Loucy (cell line): ENCODE data around the gene TFDP1.

Experiments
- H2AFZ ChIP-seq: fragments of 200-600 bp; sonication (generic); 2 replicates; pipeline ENCODE4 v1.6.0; 2016; ENCODE audit warnings: antibody characterized with exemption, mild to moderate bottlenecking, low read length, moderate library complexity
- H3F3A ChIP-seq: fragments of 200-600 bp; 2 replicates; pipeline ENCODE4 v1.6.0; 2016; ENCODE audit warnings: antibody characterized with exemption, low read depth, mild to moderate bottlenecking
- H3K27me3 ChIP-seq: fragments of 200-600 bp; sonication (generic); 2 replicates; pipeline ENCODE4 v1.6.1; 2014; ENCODE audit warnings: low read length, mild to moderate bottlenecking; ENCODE audit not compliant: insufficient read depth, poor library complexity, severe bottlenecking
- H3K36me3 ChIP-seq: fragments of 200-600 bp; sonication (generic); 2 replicates; pipeline ENCODE4 v1.6.1; 2016; ENCODE audit warnings: low read length; ENCODE audit not compliant: insufficient read depth
- H3K4me1 ChIP-seq: fragments of 200-600 bp; sonication (generic); 2 replicates; pipeline ENCODE4 v1.5.1; 2014; ENCODE audit warnings: low read length, mild to moderate bottlenecking; ENCODE audit not compliant: insufficient read depth, poor library complexity, severe bottlenecking
- H3K4me2 ChIP-seq: fragments of 200-600 bp; sonication (generic); 2 replicates; pipeline ENCODE4 v1.6.0; 2014; ENCODE audit warnings: antibody characterized with exemption, low read length, low read depth, mild to moderate bottlenecking; ENCODE audit not compliant: poor library complexity, severe bottlenecking
- H3K4me3 ChIP-seq: fragments of 200-600 bp; sonication (generic); 2 replicates; pipeline ENCODE4 v1.5.1; 2014; ENCODE audit warnings: low read length, mild to moderate bottlenecking, mixed read lengths; ENCODE audit not compliant: poor library complexity, severe bottlenecking
- H3K79me2 ChIP-seq: fragments of 200-600 bp; sonication (generic); 2 replicates; pipeline ENCODE4 v1.6.1; 2014; ENCODE audit warnings: low read length; ENCODE audit not compliant: insufficient read depth
- H3K9ac ChIP-seq: fragments of 200-600 bp; sonication (generic); 2 replicates; pipeline ENCODE4 v1.6.0; 2014; ENCODE audit warnings: mild to moderate bottlenecking, low read depth, low read length, moderate library complexity; ENCODE audit not compliant: poor library complexity, severe bottlenecking
- H3K9me2 ChIP-seq: fragments of 200-600 bp; sonication (generic); replicated peaks from 2 replicates; pipeline ENCODE4 v1.6.1; 2016; ENCODE audit warnings: low read depth, low read length, mixed read lengths
- H3K9me3 ChIP-seq: fragments of 200-600 bp; sonication (generic); 2 replicates; pipeline ENCODE4 v1.6.1; 2014; ENCODE audit warnings: mild to moderate bottlenecking, antibody characterized with exemption, low read length, low read depth; ENCODE audit not compliant: insufficient read depth
- H4K20me1 ChIP-seq: fragments of 200-600 bp; sonication (generic); 2 replicates; pipeline ENCODE4 v1.6.0; 2014; ENCODE audit warnings: antibody characterized with exemption, low read length, mild to moderate bottlenecking; ENCODE audit not compliant: insufficient read depth, poor library complexity, severe bottlenecking
- CTCF ChIP-seq: fragments of 200-600 bp; sonication (generic); conservative IDR thresholded peaks from 2 replicates; pipeline ENCODE4 v1.5.1; 2014; ENCODE audit warnings: mild to moderate bottlenecking, antibody characterized with exemption, low read length
- EZH2phosphoT487 ChIP-seq: fragments of 200-600 bp; IDR thresholded peaks from 2 replicates; pipeline ENCODE4 v1.6.1; 2018; ENCODE audit warnings: antibody characterized with exemption, mild to moderate bottlenecking, moderate library complexity, borderline replicate concordance

Gene TFDP1

GRCh38 chr13:113565526-113566226, 18.9 kb upstream of the TFDP1 start:
- Histone ChIP-seq H3K9ac (no peak overlapping the region), H3K4me1 (peaks cover 6% of the 10 kb centered on the region), H3K4me3 (no peak overlapping the region), H3K9me3 (no peaks in the 10 kb centered on the region), H3K9me2 (no peaks in the 10 kb centered on the region), H3K27me3 (no peaks in the 10 kb centered on the region), H3K79me2 (no peaks in the 10 kb centered on the region), H2AFZ (no peak overlapping the region), H3F3A (no peaks in the 10 kb centered on the region), H3K4me2 (no peak overlapping the region), H4K20me1 (no peaks in the 10 kb centered on the region), H3K36me3 (no peaks in the 10 kb centered on the region)
- no peak for TF ChIP-seq EZH2phosphoT487
- TF ChIP-seq CTCF = no peak

- Histone ChIP-seq H3K4me2 (no peak overlapping the region), H3K36me3 (no peaks in the 10 kb centered on the region), H3K4me3 (no peak overlapping the region), H2AFZ (no peak overlapping the region), H3K9ac (no peak overlapping the region), H3F3A (no peaks in the 10 kb centered on the region), H3K4me1 (peaks cover 6% of the 10 kb centered on the region), H3K79me2 (no peaks in the 10 kb centered on the region), H4K20me1 (no peaks in the 10 kb centered on the region), H3K9me2 (no peaks in the 10 kb centered on the region), H3K27me3 (no peaks in the 10 kb centered on the region), H3K9me3 (no peaks in the 10 kb centered on the region)
- no peak for TF ChIP-seq EZH2phosphoT487
- TF ChIP-seq CTCF = no peak
These were observed 18.4 kb upstream of the TFDP1 start for GRCh38 chr13:113566227-113566561.

GRCh38 chr13:113567681-113568080, 16.9 kb upstream of the TFDP1 start:
- Histone ChIP-seq H3K4me1 (no peaks in the 10 kb centered on the region), H3K4me2 (no peak overlapping the region), H3K4me3 (no peak overlapping the region), H4K20me1 (no peaks in the 10 kb centered on the region), H3K9me3 (no peaks in the 10 kb centered on the region), H3K9me2 (no peaks in the 10 kb centered on the region), H3K9ac (no peak overlapping the region), H3K36me3 (no peaks in the 10 kb centered on the region), H3K27me3 (no peaks in the 10 kb centered on the region), H3K79me2 (no peaks in the 10 kb centered on the region), H2AFZ (no peak overlapping the region), H3F3A (no peaks in the 10 kb centered on the region)
- no peak for TF ChIP-seq CTCF
- no peak for TF ChIP-seq EZH2phosphoT487
